Measurements from ENCODE around the gene KRT84. TPM values are rescaled to one million over a fixed set of nuclear protein-coding genes. Genes with fewer than 3 reads are reported as not detected.
"Not testable (repeated sequence)": the region's sequence is repeated elsewhere in the genome, so short reads cannot be mapped to it uniquely, and the experiment has no call there.

KRT84 gene
- total RNA-seq, 1 experiment from 2014 or later, result not detected

DNA sequence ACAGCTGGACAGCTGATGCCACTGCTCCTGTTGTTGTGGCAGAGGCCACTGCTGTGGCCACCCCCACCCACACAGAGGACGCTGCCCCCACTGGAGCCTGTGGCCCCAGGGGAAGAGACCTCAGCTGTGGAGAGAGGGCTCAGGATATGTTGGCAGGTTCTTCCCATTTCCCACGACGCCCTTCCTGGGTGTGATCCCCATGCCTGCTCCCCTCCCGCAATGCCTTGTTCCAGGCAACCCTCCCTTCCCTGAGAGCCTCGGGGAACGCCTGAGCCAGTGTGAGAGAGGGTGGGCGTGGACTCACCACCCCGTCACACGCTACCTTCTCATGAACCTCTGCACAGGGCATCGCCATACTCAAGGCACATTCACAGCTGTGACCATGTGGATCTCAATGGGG is 26.4 kb upstream of the KRT84 start:
- no peak for DNase-seq (ENCODE audit: unreplicated experiment)
- no peaks in the 10 kb centered on the region for H3K36me3 Mint-ChIP-seq (ENCODE audit: insufficient read depth, unreplicated experiment)
- H3K4me1 Mint-ChIP-seq (ENCODE audit: insufficient read depth, unreplicated experiment), result peaks cover 13% of the 10 kb centered on the region
- ChIA-PET POLR2A (interaction anchor here (0.9 to 1.1 kb wide), 2 partner anchors 9 to 11 kb away, joined by 3 to 4 read pairs; no protein-coding TSS in a partner anchor), CTCF (interaction anchor here (1.1 kb wide), 1 partner anchor 14 kb away, joined by 3 read pairs; no protein-coding TSS in a partner anchor)
- no peak overlapping the region for H3K4me3 Mint-ChIP-seq (ENCODE audit: unreplicated experiment)
- no peak for TF ChIP-seq CTCF (IDR thresholded peaks at IDR 0.05; ENCODE audit: unreplicated experiment)
- intact Hi-C loops (cut with micrococcal nuclease), result no loop called here
- no peaks in the 10 kb centered on the region for H3K9me3 Mint-ChIP-seq (ENCODE audit: unreplicated experiment)
- peaks cover 12% of the 10 kb centered on the region for H3K27me3 Mint-ChIP-seq (ENCODE audit: insufficient read depth, unreplicated experiment)
- no peak overlapping the region for H3K27ac Mint-ChIP-seq (ENCODE audit: low read depth, unreplicated experiment)
- no TSS peak for BruUV-seq (replicated peaks)

GRCh38 chr12:52410589-52411248 is 25.3 kb upstream of the KRT84 start:
- H3K27ac Mint-ChIP-seq (ENCODE audit: low read depth, unreplicated experiment); H3K36me3 Mint-ChIP-seq (ENCODE audit: insufficient read depth, unreplicated experiment); DNase-seq (ENCODE audit: unreplicated experiment); H3K9me3 Mint-ChIP-seq (ENCODE audit: unreplicated experiment); BruUV-seq (replicated peaks); intact Hi-C loops (cut with micrococcal nuclease); H3K4me3 Mint-ChIP-seq (ENCODE audit: unreplicated experiment); POLR2A ChIA-PET; H3K4me1 Mint-ChIP-seq (ENCODE audit: insufficient read depth, unreplicated experiment): not testable (repeated sequence)
- CTCF ChIA-PET, result interaction anchor here (0.6 kb wide), 1 partner anchor 726 kb away, joined by 3 read pairs; no protein-coding TSS in a partner anchor
- H3K27me3 Mint-ChIP-seq (ENCODE audit: insufficient read depth, unreplicated experiment), result peaks cover 12% of the 10 kb centered on the region

GRCh38 chr12:52407918-52408317 is 22.5 kb upstream of the KRT84 start:
- TF ChIP-seq CTCF (IDR thresholded peaks at IDR 0.05; ENCODE audit: unreplicated experiment), result no peak
- Mint-ChIP-seq H3K27ac (ENCODE audit: low read depth, unreplicated experiment) (no peak overlapping the region), H3K4me3 (ENCODE audit: unreplicated experiment) (no peak overlapping the region), H3K4me1 (ENCODE audit: insufficient read depth, unreplicated experiment) (no peaks in the 10 kb centered on the region), H3K27me3 (ENCODE audit: insufficient read depth, unreplicated experiment) (peaks cover 12% of the 10 kb centered on the region), H3K9me3 (ENCODE audit: unreplicated experiment) (no peaks in the 10 kb centered on the region), H3K36me3 (ENCODE audit: insufficient read depth, unreplicated experiment) (no peaks in the 10 kb centered on the region)
- intact Hi-C loops (cut with micrococcal nuclease), result no loop called here
- no peak for DNase-seq (ENCODE audit: unreplicated experiment)
- CTCF ChIA-PET, result no interaction called here
- POLR2A ChIA-PET, result no interaction called here
- BruUV-seq (replicated peaks), result no TSS peak

- H3K27ac Mint-ChIP-seq (ENCODE audit: low read depth, unreplicated experiment), result no peak within 1 kb of the TSS
- H3K4me3 Mint-ChIP-seq (ENCODE audit: unreplicated experiment), result no peak within 1 kb of the TSS
- no peak for TF ChIP-seq CTCF (IDR thresholded peaks at IDR 0.05; ENCODE audit: unreplicated experiment)
- CTCF ChIA-PET, result interaction anchor here (1.3 kb wide), 1 partner anchor 127 kb away, joined by 5 read pairs; no protein-coding TSS in a partner anchor
- no TSS peak for BruUV-seq (replicated peaks)
- no peak for DNase-seq (ENCODE audit: unreplicated experiment)
- no peaks in the 10 kb centered on the region for H3K9me3 Mint-ChIP-seq (ENCODE audit: unreplicated experiment)
- intact Hi-C loops (cut with micrococcal nuclease), result no loop called here
- H3K27me3 Mint-ChIP-seq (ENCODE audit: insufficient read depth, unreplicated experiment), result peaks cover 12% of the 10 kb centered on the region
- POLR2A ChIA-PET, result no interaction called here
- no peaks in the 10 kb centered on the region for H3K4me1 Mint-ChIP-seq (ENCODE audit: insufficient read depth, unreplicated experiment)
- no peaks in the 10 kb centered on the region for H3K36me3 Mint-ChIP-seq (ENCODE audit: insufficient read depth, unreplicated experiment)
Measured at GRCh38 chr12:52405922-52406385, 20.5 kb upstream of the KRT84 start, which contains the start of gene KRT82. Gene KRT82, minus strand, starts transcription at chr12:52406335. Its CDS starts 58 bp downstream, at chr12:52406277.

Data from MCF 10A (cell line).